ENCODE measurements around the gene ENO4.
A peak's percentile ranks its signal among the peaks of the same experiment; 100 is the strongest.

Gene ENO4

DNA sequence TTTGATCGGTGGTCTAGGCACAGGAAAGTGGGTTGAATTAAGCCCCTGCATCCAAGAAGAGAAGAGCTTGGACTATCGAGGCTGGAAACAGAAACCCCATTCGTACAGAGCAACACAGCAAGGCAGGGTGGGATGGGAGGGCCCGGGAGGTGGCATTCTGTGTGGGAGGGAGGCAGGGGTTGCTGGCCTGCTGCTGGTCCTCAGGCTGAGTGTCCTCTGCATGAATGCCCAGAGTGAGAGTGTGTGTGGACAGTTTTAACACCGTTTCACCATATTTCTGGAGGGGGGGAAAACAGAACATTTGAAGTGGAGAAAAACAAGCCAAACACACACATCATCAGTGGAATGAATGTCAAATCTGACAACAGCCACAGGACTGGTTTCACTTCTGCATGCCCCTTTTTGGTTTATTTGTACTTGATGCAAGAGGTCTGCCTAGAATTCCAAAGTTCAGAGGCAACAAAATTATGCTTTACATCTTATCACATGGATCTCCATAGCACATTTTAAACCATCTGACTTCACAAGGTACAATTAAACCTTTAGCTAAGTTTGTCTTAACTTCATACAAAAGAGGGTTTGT is 11.1 kb upstream of the ENO4 start:
- Histone ChIP-seq H3K4me1 (peaks cover 27% of the 10 kb centered on the region), H3K36me3 (ENCODE audit: control insufficient read depth, insufficient read depth, low read length) (no peaks in the 10 kb centered on the region), H3K27me3 (ENCODE audit: control insufficient read depth, insufficient read depth, low read length) (no peaks in the 10 kb centered on the region), H3K79me2 (peaks cover 13% of the 10 kb centered on the region), H3K9ac (no peak overlapping the region), H3K4me3 (ENCODE audit: low read depth, low read length) (no peak overlapping the region), H2AFZ (no peak overlapping the region), H3K27ac (no peak overlapping the region), H3K9me3 (ENCODE audit: control insufficient read depth, low read length) (no peaks in the 10 kb centered on the region), H3K4me2 (ENCODE audit: low read length) (no peak overlapping the region)
- TF ChIP-seq, protein P1, sequence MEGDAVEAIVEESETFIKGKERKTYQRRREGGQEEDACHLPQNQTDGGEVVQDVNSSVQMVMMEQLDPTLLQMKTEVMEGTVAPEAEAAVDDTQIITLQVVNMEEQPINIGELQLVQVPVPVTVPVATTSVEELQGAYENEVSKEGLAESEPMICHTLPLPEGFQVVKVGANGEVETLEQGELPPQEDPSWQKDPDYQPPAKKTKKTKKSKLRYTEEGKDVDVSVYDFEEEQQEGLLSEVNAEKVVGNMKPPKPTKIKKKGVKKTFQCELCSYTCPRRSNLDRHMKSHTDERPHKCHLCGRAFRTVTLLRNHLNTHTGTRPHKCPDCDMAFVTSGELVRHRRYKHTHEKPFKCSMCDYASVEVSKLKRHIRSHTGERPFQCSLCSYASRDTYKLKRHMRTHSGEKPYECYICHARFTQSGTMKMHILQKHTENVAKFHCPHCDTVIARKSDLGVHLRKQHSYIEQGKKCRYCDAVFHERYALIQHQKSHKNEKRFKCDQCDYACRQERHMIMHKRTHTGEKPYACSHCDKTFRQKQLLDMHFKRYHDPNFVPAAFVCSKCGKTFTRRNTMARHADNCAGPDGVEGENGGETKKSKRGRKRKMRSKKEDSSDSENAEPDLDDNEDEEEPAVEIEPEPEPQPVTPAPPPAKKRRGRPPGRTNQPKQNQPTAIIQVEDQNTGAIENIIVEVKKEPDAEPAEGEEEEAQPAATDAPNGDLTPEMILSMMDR (IDR thresholded peaks at IDR 0.05): no peak

GRCh38 chr10:116840389-116841075 is 8.8 kb upstream of the ENO4 start:
- Histone ChIP-seq H3K27ac (no peak overlapping the region), H3K4me2 (ENCODE audit: low read length) (no peak overlapping the region), H3K9ac (no peak overlapping the region), H3K4me1 (peaks cover 11% of the 10 kb centered on the region), H3K36me3 (ENCODE audit: control insufficient read depth, insufficient read depth, low read length) (no peaks in the 10 kb centered on the region), H3K79me2 (peaks cover 27% of the 10 kb centered on the region), H3K27me3 (ENCODE audit: control insufficient read depth, insufficient read depth, low read length) (no peaks in the 10 kb centered on the region), H2AFZ (no peak overlapping the region), H3K4me3 (ENCODE audit: low read depth, low read length) (no peak overlapping the region), H3K9me3 (ENCODE audit: control insufficient read depth, low read length) (no peaks in the 10 kb centered on the region)
- TF ChIP-seq, protein P1 (IDR thresholded peaks at IDR 0.05): no peak

DNA sequence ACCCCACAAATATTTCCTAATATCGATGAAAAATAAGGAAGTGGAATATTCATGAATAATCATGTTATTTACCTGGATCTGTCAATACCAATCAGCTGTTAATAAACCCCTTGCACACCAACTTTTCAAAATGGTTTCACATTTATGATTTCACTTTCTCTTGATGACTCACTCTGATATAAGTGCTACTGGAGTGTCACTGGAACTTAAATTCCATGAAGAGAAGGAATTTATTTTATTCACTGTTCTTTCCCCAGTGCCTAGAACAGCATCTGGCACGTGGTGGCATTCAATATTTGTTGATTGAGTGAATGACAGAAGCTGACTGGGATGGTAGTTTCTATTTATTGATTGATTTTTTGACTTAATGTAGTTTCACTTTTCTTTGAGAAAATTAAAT is 3.5 kb upstream of the ENO4 start:
- H3K27ac ChIP-seq: no peak overlapping the region
- H3K79me2 ChIP-seq: peaks cover 52% of the 10 kb centered on the region
- H3K4me1 ChIP-seq: peaks cover 12% of the 10 kb centered on the region
- no peak overlapping the region for H3K9ac ChIP-seq
- no peaks in the 10 kb centered on the region for H3K9me3 ChIP-seq (ENCODE audit: control insufficient read depth, low read length)
- H3K36me3 ChIP-seq (ENCODE audit: control insufficient read depth, insufficient read depth, low read length): no peaks in the 10 kb centered on the region
- H3K27me3 ChIP-seq (ENCODE audit: control insufficient read depth, insufficient read depth, low read length): no peaks in the 10 kb centered on the region
- H2AFZ ChIP-seq: no peak overlapping the region
- no peak overlapping the region for H3K4me2 ChIP-seq (ENCODE audit: low read length)
- no peak overlapping the region for H3K4me3 ChIP-seq (ENCODE audit: low read depth, low read length)
- TF ChIP-seq, protein P1 (IDR thresholded peaks at IDR 0.05): no peak

- H3K36me3 ChIP-seq (ENCODE audit: control insufficient read depth, insufficient read depth, low read length): no peaks in the 10 kb centered on the region
- peak overlapping the region; percentile 77 for H3K4me2 ChIP-seq (ENCODE audit: low read length)
- peaks cover 24% of the 10 kb centered on the region for H3K4me1 ChIP-seq
- H3K9me3 ChIP-seq (ENCODE audit: control insufficient read depth, low read length): no peaks in the 10 kb centered on the region
- H2AFZ ChIP-seq: peak overlapping the region; percentile 97
- peaks cover 42% of the 10 kb centered on the region for H3K79me2 ChIP-seq
- peak overlapping the region; percentile 82 for H3K9ac ChIP-seq
- TF ChIP-seq, protein P1 (IDR thresholded peaks at IDR 0.05): no peak
- peak overlapping the region; percentile 91 for H3K27ac ChIP-seq
- H3K27me3 ChIP-seq (ENCODE audit: control insufficient read depth, insufficient read depth, low read length): no peaks in the 10 kb centered on the region
- H3K4me3 ChIP-seq (ENCODE audit: low read depth, low read length): peak overlapping the region; percentile 77
These were observed 1.0 kb upstream of the ENO4 start for GRCh38 chr10:116848032-116848943.

Measured in parathyroid adenoma (tissue), 2 donors.